Liver (tissue), 9 donors: ENCODE data around the gene TUBA8. TPM values are rescaled to one million over a fixed set of nuclear protein-coding genes. Genes with fewer than 3 reads are reported as not detected.

Experiments
- DNase-seq: peaks from one replicate; pipeline ENCODE4 v3.0.0-alpha.2; 2017; ENCODE audit warnings: low spot score
- H3K27ac ChIP-seq, 2 donors: one replicate each; pipeline ENCODE4 v1.7.0; 2013; ENCODE audit warnings: inconsistent platforms in 2 of 2, low read length in 2 of 2, control low read depth in 1 of 2, low read depth in 1 of 2, mild to moderate bottlenecking in 1 of 2
- H3K27me3 ChIP-seq, 4 donors: one replicate each; pipeline versions ENCODE4 v1.6.1 to v1.7.0; 2013; ENCODE audit warnings: low read length in 3 of 4, inconsistent platforms in 1 of 4, mild to moderate bottlenecking in 1 of 4, moderate library complexity in 1 of 4; ENCODE audit not compliant: control insufficient read depth in 4 of 4, insufficient read depth in 4 of 4
- H3K36me3 ChIP-seq, 4 donors: one replicate each; pipeline versions ENCODE4 v1.6.1 to v1.7.0; 2013; ENCODE audit warnings: low read length in 3 of 4, mild to moderate bottlenecking in 3 of 4, low read depth in 1 of 4, moderate library complexity in 1 of 4; ENCODE audit not compliant: control insufficient read depth in 4 of 4, insufficient read depth in 3 of 4
- H3K4me1 ChIP-seq, 4 donors: one replicate each; pipeline versions ENCODE4 v1.6.1 to v1.7.0; 2013; ENCODE audit warnings: low read length in 3 of 4, mild to moderate bottlenecking in 3 of 4, moderate library complexity in 1 of 4; ENCODE audit not compliant: control insufficient read depth in 4 of 4, insufficient read depth in 4 of 4
- H3K4me3 ChIP-seq, 3 donors: one replicate each; pipeline versions ENCODE4 v1.6.1 to v1.7.0; 2013; ENCODE audit warnings: low read length in 3 of 3, control low read depth in 1 of 3, low read depth in 1 of 3, mild to moderate bottlenecking in 1 of 3
- H3K9ac ChIP-seq, 2 donors: one replicate each; pipeline ENCODE4 v1.7.0; 2013; ENCODE audit warnings: low read length in 2 of 2, mild to moderate bottlenecking in 2 of 2, moderate library complexity in 2 of 2, control low read depth in 1 of 2, low read depth in 1 of 2
- H3K9me3 ChIP-seq, 4 donors: one replicate each; pipeline versions ENCODE4 v1.6.1 to v1.7.0; 2013; ENCODE audit warnings: low read length in 3 of 4; ENCODE audit not compliant: control insufficient read depth in 4 of 4
- EGR1 ChIP-seq, 2 donors: IDR thresholded peaks; 2 replicates each; pipeline ENCODE4 v1.6.1; 2016 to 2018; ENCODE audit warnings: antibody characterized with exemption in 2 of 2, low read depth in 2 of 2
- FOXA1 ChIP-seq: IDR thresholded peaks from 2 replicates; pipeline ENCODE4 v1.6.1; 2016; ENCODE audit warnings: antibody characterized with exemption
- FOXA2 ChIP-seq: IDR thresholded peaks from 2 replicates; pipeline ENCODE4 v1.6.1; 2016; ENCODE audit warnings: antibody characterized with exemption
- GABPA ChIP-seq, 2 donors: IDR thresholded peaks in 1 of 2; conservative IDR thresholded peaks in 1 of 2; 2 replicates each; pipeline ENCODE4 v1.6.1; 2016; ENCODE audit warnings: antibody characterized with exemption in 2 of 2, mild to moderate bottlenecking in 1 of 2, moderate library complexity in 1 of 2
- HNF4A ChIP-seq, 2 donors: conservative IDR thresholded peaks; 2 replicates each; pipeline ENCODE4 v1.6.1; 2016; ENCODE audit warnings: antibody characterized with exemption in 2 of 2, mild to moderate bottlenecking in 2 of 2
- HNF4G ChIP-seq: IDR thresholded peaks from 2 replicates; pipeline ENCODE4 v1.6.1; 2016; ENCODE audit warnings: antibody characterized with exemption
- JUND ChIP-seq, 2 donors: IDR thresholded peaks; 2 replicates each; pipeline ENCODE4 v1.6.1; 2016; ENCODE audit warnings: antibody characterized with exemption in 2 of 2
- NR2F2 ChIP-seq: IDR thresholded peaks from 2 replicates; pipeline ENCODE4 v1.6.1; 2016; ENCODE audit warnings: antibody characterized with exemption
- RAD21 ChIP-seq, 2 donors: IDR thresholded peaks; 2 replicates each; pipeline ENCODE4 v1.6.1; 2016; ENCODE audit warnings: antibody characterized with exemption in 2 of 2, mild to moderate bottlenecking in 2 of 2
- YY1 ChIP-seq: IDR thresholded peaks from 2 replicates; pipeline ENCODE4 v1.6.1; 2016; ENCODE audit warnings: antibody characterized with exemption, mild to moderate bottlenecking
- WGBS: extraction: QIAGEN DNeasy Blood & Tissue Kit; methylation state at CpG from one replicate; pipeline ENCODE4 v1.1.7; 2013; 5-methylcytosine and 5-hydroxymethylcytosine counted together
- polyA plus RNA-seq, 2 donors: library from polyadenylated mRNA; stranded (reverse) in 1 of 2; unstranded in 1 of 2; fragments of 200-250 nt in 1 of 2; fragments of >200 nt in 1 of 2; fragmentation: Nextera tagmentation in 1 of 2; extraction: Ambion mirVana in 1 of 2; gene quantifications; one replicate each; pipeline versions ENCODE4 v1.2.1 to v1.2.3, GENCODE V29; 2013 to 2015
- total RNA-seq, 2 donors: library from RNA; depleted of rRNA; stranded (reverse); fragments of >200 nt; gene quantifications; one replicate each; pipeline ENCODE4 v1.2.3, GENCODE V29; 2014
- TF ChIP-seq, protein P1 (sequence below): IDR thresholded peaks from 2 replicates; pipeline ENCODE4 v1.6.1; 2016; ENCODE audit warnings: antibody characterized with exemption
- TF ChIP-seq, protein P2 (sequence below): fragments of 150-350 bp; IDR thresholded peaks from 2 replicates; pipeline ENCODE4 v1.5.1; 2017; ENCODE audit warnings: improper control_type of control experiment, low read depth, low read length; ENCODE audit not compliant: missing input control
- TF ChIP-seq, protein P3 (sequence below): IDR thresholded peaks from 2 replicates; pipeline ENCODE4 v1.6.1; 2016; ENCODE audit warnings: antibody characterized with exemption, mild to moderate bottlenecking
- donor health status: healthy.
- donor health status: healthy.
- donor health status: healthy.
- donor health status: healthy.
- donor health status: healthy.

Gene TUBA8
- total and polyA plus RNA-seq, 4 donors = 0.82 to 3.1 (median 1.9) TPM

DNA sequence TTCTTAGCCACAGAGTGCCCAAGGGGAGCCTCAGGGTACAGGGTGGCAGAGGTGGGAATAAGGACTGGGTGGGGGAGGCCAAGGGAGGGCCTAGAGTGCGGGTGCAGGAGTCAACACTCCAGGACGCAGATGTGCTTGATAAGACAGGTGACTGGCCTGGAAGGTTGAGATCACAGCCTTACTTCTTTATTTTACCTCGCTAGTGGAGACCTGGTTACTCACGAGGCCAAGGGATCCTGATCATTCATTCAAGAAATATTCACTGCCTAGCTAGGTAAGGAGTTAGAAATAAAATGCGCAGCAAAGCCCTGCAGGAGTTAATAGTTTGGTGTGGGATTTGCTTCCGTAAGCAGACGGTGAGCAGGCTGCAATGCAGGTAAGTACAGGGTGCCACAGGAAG, 46.0 kb upstream of the TUBA8 start (continued):
- TF ChIP-seq, protein P1, sequence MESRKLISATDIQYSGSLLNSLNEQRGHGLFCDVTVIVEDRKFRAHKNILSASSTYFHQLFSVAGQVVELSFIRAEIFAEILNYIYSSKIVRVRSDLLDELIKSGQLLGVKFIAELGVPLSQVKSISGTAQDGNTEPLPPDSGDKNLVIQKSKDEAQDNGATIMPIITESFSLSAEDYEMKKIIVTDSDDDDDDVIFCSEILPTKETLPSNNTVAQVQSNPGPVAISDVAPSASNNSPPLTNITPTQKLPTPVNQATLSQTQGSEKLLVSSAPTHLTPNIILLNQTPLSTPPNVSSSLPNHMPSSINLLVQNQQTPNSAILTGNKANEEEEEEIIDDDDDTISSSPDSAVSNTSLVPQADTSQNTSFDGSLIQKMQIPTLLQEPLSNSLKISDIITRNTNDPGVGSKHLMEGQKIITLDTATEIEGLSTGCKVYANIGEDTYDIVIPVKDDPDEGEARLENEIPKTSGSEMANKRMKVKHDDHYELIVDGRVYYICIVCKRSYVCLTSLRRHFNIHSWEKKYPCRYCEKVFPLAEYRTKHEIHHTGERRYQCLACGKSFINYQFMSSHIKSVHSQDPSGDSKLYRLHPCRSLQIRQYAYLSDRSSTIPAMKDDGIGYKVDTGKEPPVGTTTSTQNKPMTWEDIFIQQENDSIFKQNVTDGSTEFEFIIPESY = no peak
- TF ChIP-seq FOXA1 = no peak
- no peak for TF ChIP-seq EGR1 (IDR thresholded peaks at IDR 0.05; ENCODE audit: low read depth in 2 of 2)
- TF ChIP-seq FOXA2 = no peak
- TF ChIP-seq JUND (IDR thresholded peaks at IDR 0.05) = no peak

DNA sequence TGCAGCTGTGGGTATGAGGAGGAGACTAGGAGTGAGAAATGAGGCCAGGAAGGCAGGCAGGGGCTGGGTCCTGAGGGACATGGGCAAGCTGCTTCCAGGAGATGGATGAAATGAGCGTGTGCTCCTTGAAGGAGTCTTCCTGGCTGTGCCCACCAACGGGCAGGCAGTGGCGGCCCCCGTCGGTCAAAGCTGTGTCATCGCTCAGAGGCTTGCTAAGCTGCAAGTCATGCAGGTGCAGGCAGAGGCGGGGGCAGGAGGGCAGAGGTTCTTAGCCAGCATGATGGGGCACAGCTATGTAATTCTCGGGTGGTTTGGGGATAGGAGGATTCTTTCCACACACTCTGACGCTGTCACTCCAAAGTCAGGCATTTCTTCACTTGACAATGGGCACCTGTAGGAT, 45.4 kb upstream of the TUBA8 start:
- Histone ChIP-seq H3K27ac (no peak overlapping the region), H3K4me1 (peaks cover 5 to 16% (median 9%) of the 10 kb centered on the region in 4 donors), H3K27me3 (no peaks in the 10 kb centered on the region), H3K4me3 (no peak overlapping the region), H3K9ac (no peak overlapping the region), H3K36me3 (no peaks in the 10 kb centered on the region), H3K9me3 (no peaks in the 10 kb centered on the region)
- TF ChIP-seq HNF4A (conservative IDR thresholded peaks at IDR 0.05) (no peak), HNF4G (no peak), JUND (IDR thresholded peaks at IDR 0.05) (no peak), NR2F2 (no peak), EGR1 (IDR thresholded peaks at IDR 0.05; ENCODE audit: low read depth in 2 of 2) (no peak), GABPA (IDR thresholded peaks at IDR 0.05 in 1 of 2, conservative IDR thresholded peaks at IDR 0.05 in 1 of 2) (no peak), RAD21 (IDR thresholded peaks at IDR 0.05) (no peak), YY1 (no peak)
- TF ChIP-seq, protein P2, sequence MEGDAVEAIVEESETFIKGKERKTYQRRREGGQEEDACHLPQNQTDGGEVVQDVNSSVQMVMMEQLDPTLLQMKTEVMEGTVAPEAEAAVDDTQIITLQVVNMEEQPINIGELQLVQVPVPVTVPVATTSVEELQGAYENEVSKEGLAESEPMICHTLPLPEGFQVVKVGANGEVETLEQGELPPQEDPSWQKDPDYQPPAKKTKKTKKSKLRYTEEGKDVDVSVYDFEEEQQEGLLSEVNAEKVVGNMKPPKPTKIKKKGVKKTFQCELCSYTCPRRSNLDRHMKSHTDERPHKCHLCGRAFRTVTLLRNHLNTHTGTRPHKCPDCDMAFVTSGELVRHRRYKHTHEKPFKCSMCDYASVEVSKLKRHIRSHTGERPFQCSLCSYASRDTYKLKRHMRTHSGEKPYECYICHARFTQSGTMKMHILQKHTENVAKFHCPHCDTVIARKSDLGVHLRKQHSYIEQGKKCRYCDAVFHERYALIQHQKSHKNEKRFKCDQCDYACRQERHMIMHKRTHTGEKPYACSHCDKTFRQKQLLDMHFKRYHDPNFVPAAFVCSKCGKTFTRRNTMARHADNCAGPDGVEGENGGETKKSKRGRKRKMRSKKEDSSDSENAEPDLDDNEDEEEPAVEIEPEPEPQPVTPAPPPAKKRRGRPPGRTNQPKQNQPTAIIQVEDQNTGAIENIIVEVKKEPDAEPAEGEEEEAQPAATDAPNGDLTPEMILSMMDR = no peak
- TF ChIP-seq, protein P3, sequence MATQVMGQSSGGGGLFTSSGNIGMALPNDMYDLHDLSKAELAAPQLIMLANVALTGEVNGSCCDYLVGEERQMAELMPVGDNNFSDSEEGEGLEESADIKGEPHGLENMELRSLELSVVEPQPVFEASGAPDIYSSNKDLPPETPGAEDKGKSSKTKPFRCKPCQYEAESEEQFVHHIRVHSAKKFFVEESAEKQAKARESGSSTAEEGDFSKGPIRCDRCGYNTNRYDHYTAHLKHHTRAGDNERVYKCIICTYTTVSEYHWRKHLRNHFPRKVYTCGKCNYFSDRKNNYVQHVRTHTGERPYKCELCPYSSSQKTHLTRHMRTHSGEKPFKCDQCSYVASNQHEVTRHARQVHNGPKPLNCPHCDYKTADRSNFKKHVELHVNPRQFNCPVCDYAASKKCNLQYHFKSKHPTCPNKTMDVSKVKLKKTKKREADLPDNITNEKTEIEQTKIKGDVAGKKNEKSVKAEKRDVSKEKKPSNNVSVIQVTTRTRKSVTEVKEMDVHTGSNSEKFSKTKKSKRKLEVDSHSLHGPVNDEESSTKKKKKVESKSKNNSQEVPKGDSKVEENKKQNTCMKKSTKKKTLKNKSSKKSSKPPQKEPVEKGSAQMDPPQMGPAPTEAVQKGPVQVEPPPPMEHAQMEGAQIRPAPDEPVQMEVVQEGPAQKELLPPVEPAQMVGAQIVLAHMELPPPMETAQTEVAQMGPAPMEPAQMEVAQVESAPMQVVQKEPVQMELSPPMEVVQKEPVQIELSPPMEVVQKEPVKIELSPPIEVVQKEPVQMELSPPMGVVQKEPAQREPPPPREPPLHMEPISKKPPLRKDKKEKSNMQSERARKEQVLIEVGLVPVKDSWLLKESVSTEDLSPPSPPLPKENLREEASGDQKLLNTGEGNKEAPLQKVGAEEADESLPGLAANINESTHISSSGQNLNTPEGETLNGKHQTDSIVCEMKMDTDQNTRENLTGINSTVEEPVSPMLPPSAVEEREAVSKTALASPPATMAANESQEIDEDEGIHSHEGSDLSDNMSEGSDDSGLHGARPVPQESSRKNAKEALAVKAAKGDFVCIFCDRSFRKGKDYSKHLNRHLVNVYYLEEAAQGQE = no peak
- TF ChIP-seq, protein P1 = no peak
- no peak for DNase-seq
- 78% methylated on average over 9 of the region's 9 CpGs for WGBS
